SU-DHL-6 (cell line): ENCODE results near the gene LGALS9.
"Not testable (repeated sequence)": the region's sequence is repeated elsewhere in the genome, so short reads cannot be mapped to it uniquely, and the experiment has no call there.

Experiments used
- H2AFZ ChIP-seq: fragments of 200-600 bp; sonication (generic); 2 replicates; pipeline ENCODE4 v1.6.1; 2014; ENCODE audit warnings: low read depth, mild to moderate bottlenecking, moderate library complexity, mixed read lengths, antibody characterized with exemption, low read length; ENCODE audit not compliant: severe bottlenecking
- H3F3A ChIP-seq: fragments of 200-600 bp; shearing (Covaris generic); 2 replicates; pipeline ENCODE4 v1.6.0; 2016; ENCODE audit warnings: antibody characterized with exemption, mild to moderate bottlenecking; ENCODE audit not compliant: insufficient read depth
- H3K27ac ChIP-seq: fragments of 200-600 bp; sonication (generic); 2 replicates; pipeline ENCODE4 v1.5.1; 2016; ENCODE audit warnings: low read depth, mild to moderate bottlenecking, low read length, moderate library complexity, mixed read lengths
- H3K27me3 ChIP-seq: fragments of 200-600 bp; sonication (generic), shearing (Covaris generic); 2 replicates; pipeline ENCODE4 v1.6.0; 2014; ENCODE audit warnings: mild to moderate bottlenecking, low read length
- H3K36me3 ChIP-seq: fragments of 200-600 bp; sonication (generic); 2 replicates; pipeline ENCODE4 v1.6.1; 2014; ENCODE audit warnings: mild to moderate bottlenecking, low read length, mixed read lengths
- H3K4me2 ChIP-seq: fragments of 300-600, 200-600 bp; shearing (Covaris generic), sonication (generic); 2 replicates; pipeline ENCODE4 v1.6.0; 2014; ENCODE audit warnings: low read length, low read depth, mild to moderate bottlenecking; ENCODE audit not compliant: poor library complexity, severe bottlenecking
- H3K4me3 ChIP-seq: fragments of 200-600 bp; sonication (generic); 2 replicates; pipeline ENCODE4 v1.5.1; 2014; ENCODE audit warnings: antibody characterized with exemption, low read length, mild to moderate bottlenecking, mixed read lengths; ENCODE audit not compliant: insufficient read depth, poor library complexity, severe bottlenecking
- H3K79me2 ChIP-seq: fragments of 200-600 bp; sonication (generic); 2 replicates; pipeline ENCODE4 v1.6.1; 2014; ENCODE audit warnings: mild to moderate bottlenecking, low read length, moderate library complexity; ENCODE audit not compliant: insufficient read depth
- H3K9ac ChIP-seq: fragments of 200-600 bp; sonication (generic); 2 replicates; pipeline ENCODE4 v1.7.0; 2014; ENCODE audit warnings: mild to moderate bottlenecking, low read length
- H3K9me2 ChIP-seq: fragments of 200-600 bp; sonication (generic); replicated peaks from 2 replicates; pipeline ENCODE4 v1.6.1; 2014; ENCODE audit warnings: low read length; ENCODE audit not compliant: insufficient read depth
- H3K9me3 ChIP-seq: fragments of 200-600 bp; sonication (generic); 2 replicates; pipeline ENCODE4 v1.6.1; 2014; ENCODE audit warnings: low read length, mixed read lengths; ENCODE audit not compliant: insufficient read depth
- H4K20me1 ChIP-seq: fragments of 200-600 bp; sonication (generic); 2 replicates; pipeline ENCODE4 v1.6.1; 2014; ENCODE audit warnings: low read depth, mild to moderate bottlenecking, antibody characterized with exemption, low read length, moderate library complexity, mixed read lengths
- EZH2phosphoT487 ChIP-seq: fragments of 200-600 bp; sonication (generic), shearing (Covaris generic); conservative IDR thresholded peaks from 2 replicates; pipeline ENCODE4 v1.6.1; 2018; ENCODE audit warnings: mild to moderate bottlenecking, antibody characterized with exemption, low read length, moderate library complexity, mixed read lengths
- TF ChIP-seq, protein P1 (sequence below): fragments of 200-600 bp; sonication (generic); IDR thresholded peaks from one replicate; pipeline ENCODE4 v1.5.1; 2017; ENCODE audit warnings: antibody characterized with exemption, mild to moderate bottlenecking, low read length, moderate library complexity; ENCODE audit not compliant: insufficient read depth, poor library complexity, severe bottlenecking

LGALS9 gene

DNA sequence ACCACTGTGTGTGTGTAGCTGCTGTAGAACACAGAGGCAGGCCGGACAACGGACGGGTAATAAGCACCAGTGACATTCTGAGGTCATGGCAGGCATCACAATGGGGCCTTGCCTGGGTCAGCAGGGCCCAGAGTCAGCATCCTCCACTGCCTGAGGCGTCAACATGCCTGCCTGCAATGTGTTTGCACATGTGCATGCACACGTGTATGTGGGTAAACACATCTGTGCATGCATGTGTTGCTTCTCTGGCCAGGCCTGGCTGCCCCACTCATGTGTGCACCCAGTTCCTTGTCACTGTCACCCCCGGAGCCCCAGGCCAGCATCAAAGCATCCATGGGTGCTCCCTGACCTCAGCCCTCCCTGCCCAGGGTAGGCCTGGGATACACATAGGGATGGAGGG lies 43.3 kb downstream of the LGALS9 start:
- H3K9me2 ChIP-seq: no peaks in the 10 kb centered on the region
- H3K79me2 ChIP-seq: no peaks in the 10 kb centered on the region
- no peaks in the 10 kb centered on the region for H3K27me3 ChIP-seq
- no peaks in the 10 kb centered on the region for H3F3A ChIP-seq
- H4K20me1 ChIP-seq: no peaks in the 10 kb centered on the region
- H3K9ac ChIP-seq: no peak overlapping the region
- no peak overlapping the region for H3K27ac ChIP-seq
- no peaks in the 10 kb centered on the region for H3K9me3 ChIP-seq
- TF ChIP-seq EZH2phosphoT487: no peak
- TF ChIP-seq, protein P1, sequence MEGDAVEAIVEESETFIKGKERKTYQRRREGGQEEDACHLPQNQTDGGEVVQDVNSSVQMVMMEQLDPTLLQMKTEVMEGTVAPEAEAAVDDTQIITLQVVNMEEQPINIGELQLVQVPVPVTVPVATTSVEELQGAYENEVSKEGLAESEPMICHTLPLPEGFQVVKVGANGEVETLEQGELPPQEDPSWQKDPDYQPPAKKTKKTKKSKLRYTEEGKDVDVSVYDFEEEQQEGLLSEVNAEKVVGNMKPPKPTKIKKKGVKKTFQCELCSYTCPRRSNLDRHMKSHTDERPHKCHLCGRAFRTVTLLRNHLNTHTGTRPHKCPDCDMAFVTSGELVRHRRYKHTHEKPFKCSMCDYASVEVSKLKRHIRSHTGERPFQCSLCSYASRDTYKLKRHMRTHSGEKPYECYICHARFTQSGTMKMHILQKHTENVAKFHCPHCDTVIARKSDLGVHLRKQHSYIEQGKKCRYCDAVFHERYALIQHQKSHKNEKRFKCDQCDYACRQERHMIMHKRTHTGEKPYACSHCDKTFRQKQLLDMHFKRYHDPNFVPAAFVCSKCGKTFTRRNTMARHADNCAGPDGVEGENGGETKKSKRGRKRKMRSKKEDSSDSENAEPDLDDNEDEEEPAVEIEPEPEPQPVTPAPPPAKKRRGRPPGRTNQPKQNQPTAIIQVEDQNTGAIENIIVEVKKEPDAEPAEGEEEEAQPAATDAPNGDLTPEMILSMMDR: no peak
- no peaks in the 10 kb centered on the region for H3K36me3 ChIP-seq
- H3K4me3 ChIP-seq: no peak overlapping the region
- H3K4me2 ChIP-seq: no peak overlapping the region
- H2AFZ ChIP-seq: no peak overlapping the region

GRCh38 chr17:27677191-27677590 lies 46.2 kb downstream of the LGALS9 start:
- TF ChIP-seq, protein P1: no peak
- no peak for TF ChIP-seq EZH2phosphoT487
- Histone ChIP-seq H3K4me2 (no peak overlapping the region), H3F3A (no peaks in the 10 kb centered on the region), H3K27ac (no peak overlapping the region), H2AFZ (no peak overlapping the region), H3K27me3 (no peaks in the 10 kb centered on the region), H3K9me2 (no peaks in the 10 kb centered on the region), H3K4me3 (no peak overlapping the region), H3K9me3 (no peaks in the 10 kb centered on the region), H4K20me1 (no peaks in the 10 kb centered on the region), H3K79me2 (no peaks in the 10 kb centered on the region), H3K9ac (no peak overlapping the region), H3K36me3 (no peaks in the 10 kb centered on the region)

- not testable (repeated sequence) for H3K9ac ChIP-seq, H3F3A ChIP-seq, H3K79me2 ChIP-seq, H3K27me3 ChIP-seq, H2AFZ ChIP-seq, H3K4me2 ChIP-seq, H4K20me1 ChIP-seq, H3K36me3 ChIP-seq, H3K9me2 ChIP-seq, H3K27ac ChIP-seq, H3K9me3 ChIP-seq, H3K4me3 ChIP-seq
Measured at GRCh38 chr17:27686322-27686721, 55.3 kb downstream of the LGALS9 start.

GRCh38 chr17:27690882-27691281 lies 59.9 kb downstream of the LGALS9 start:
- no peak overlapping the region for H3K4me3 ChIP-seq
- H3K9me2 ChIP-seq: no peaks in the 10 kb centered on the region
- H3K27ac ChIP-seq: no peak overlapping the region
- H2AFZ ChIP-seq: no peak overlapping the region
- H3K9me3 ChIP-seq: peaks cover 14% of the 10 kb centered on the region; the same call in 1 of the 2 replicates
- TF ChIP-seq, protein P1: no peak
- no peak for TF ChIP-seq EZH2phosphoT487
- H3K79me2 ChIP-seq: no peaks in the 10 kb centered on the region
- H3K27me3 ChIP-seq: no peaks in the 10 kb centered on the region
- H3K4me2 ChIP-seq: no peak overlapping the region
- H3F3A ChIP-seq: no peaks in the 10 kb centered on the region
- H3K36me3 ChIP-seq: no peaks in the 10 kb centered on the region
- H4K20me1 ChIP-seq: no peaks in the 10 kb centered on the region
- H3K9ac ChIP-seq: no peak overlapping the region

DNA sequence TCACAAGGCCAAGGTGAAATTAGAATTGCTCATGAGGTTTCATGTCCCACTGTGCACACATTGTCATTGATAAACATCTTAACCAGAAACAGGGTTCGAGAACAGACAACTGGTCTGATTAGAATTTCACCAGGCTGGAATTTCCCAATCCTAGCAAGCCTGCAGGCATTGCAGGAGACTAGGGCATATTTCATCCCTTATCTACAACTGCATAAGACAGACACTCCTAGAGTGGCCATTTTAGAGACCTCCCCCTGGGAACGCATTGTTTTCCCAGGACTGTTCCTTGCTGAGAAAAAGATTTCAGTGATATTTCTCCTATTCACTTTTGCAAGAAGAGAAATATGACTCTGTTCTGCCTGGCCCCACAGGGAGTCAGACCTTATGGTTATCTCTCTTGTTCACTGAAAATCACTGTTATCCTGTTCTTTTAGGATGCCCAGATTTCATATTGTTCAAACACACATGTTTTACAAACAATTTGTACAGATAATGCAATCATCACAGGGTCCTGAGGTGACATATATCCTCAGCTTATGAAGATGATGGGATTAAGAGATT lies 64.3 kb downstream of the LGALS9 start:
- not testable (repeated sequence) for H4K20me1 ChIP-seq, H3K9me2 ChIP-seq, H3F3A ChIP-seq, H3K4me3 ChIP-seq, H3K27me3 ChIP-seq, H3K27ac ChIP-seq, H3K9ac ChIP-seq, H3K4me2 ChIP-seq, H3K79me2 ChIP-seq, H3K36me3 ChIP-seq, H2AFZ ChIP-seq
- H3K9me3 ChIP-seq: peaks cover 10% of the 10 kb centered on the region; the same call in 1 of the 2 replicates
